ENCODE measurements around the gene SV2C. TPM values are rescaled to one million over a fixed set of nuclear protein-coding genes. Genes with fewer than 3 reads are reported as not detected.
A peak's percentile ranks its signal among the peaks of the same experiment; 100 is the strongest.

Gene SV2C
- total RNA-seq, 1 donor from 2014 or later = 0.32 TPM

DNA sequence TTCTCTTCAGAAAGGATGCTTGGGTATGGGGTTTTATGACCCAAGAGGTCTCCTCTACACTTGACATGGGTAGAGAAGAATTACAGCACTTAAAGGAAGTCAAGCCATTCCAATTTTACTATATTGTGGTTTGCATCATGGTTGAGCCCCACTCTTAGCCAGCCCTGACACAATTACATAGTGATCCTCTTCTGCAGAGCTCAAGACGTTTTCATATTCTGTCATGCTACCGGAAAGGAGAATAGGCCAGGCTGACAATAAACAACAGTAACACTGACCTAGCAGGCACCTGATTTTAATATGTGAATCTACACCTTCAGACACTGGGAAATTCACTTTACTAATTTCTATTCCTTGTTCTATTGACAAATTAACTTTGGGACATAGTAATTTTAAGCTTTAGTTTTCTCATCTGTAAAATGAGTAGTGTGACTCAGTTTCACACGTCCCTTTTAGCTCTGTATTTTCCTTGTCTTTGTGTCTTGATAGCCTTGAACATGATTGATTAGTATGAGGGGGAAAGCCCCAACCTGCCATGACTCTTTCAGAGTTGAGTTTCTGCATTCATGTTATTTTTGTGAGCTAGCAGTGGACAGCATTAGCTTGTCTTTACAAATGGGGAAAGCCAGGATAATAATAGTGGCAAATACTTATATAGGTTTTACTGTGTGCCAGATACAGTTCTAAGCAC is 83.8 kb downstream of the SV2C start:
- intact Hi-C loops (cut with DNase I) = no loop called here
- Histone ChIP-seq H3K27me3 (no peaks in the 10 kb centered on the region), H3K27ac (no peak overlapping the region), H3K9me3 (no peaks in the 10 kb centered on the region), H3K4me1 (no peaks in the 10 kb centered on the region), H3K4me3 (no peak overlapping the region), H3K36me3 (no peaks in the 10 kb centered on the region)
- ATAC-seq (no peak), DNase-seq (no peak)
- TF ChIP-seq, protein P1, sequence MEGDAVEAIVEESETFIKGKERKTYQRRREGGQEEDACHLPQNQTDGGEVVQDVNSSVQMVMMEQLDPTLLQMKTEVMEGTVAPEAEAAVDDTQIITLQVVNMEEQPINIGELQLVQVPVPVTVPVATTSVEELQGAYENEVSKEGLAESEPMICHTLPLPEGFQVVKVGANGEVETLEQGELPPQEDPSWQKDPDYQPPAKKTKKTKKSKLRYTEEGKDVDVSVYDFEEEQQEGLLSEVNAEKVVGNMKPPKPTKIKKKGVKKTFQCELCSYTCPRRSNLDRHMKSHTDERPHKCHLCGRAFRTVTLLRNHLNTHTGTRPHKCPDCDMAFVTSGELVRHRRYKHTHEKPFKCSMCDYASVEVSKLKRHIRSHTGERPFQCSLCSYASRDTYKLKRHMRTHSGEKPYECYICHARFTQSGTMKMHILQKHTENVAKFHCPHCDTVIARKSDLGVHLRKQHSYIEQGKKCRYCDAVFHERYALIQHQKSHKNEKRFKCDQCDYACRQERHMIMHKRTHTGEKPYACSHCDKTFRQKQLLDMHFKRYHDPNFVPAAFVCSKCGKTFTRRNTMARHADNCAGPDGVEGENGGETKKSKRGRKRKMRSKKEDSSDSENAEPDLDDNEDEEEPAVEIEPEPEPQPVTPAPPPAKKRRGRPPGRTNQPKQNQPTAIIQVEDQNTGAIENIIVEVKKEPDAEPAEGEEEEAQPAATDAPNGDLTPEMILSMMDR (IDR thresholded peaks at IDR 0.05) = no peak

- DNase-seq (no peak), ATAC-seq (no peak)
- Histone ChIP-seq H3K4me3 (no peak overlapping the region), H3K27ac (no peak overlapping the region), H3K4me1 (no peaks in the 10 kb centered on the region), H3K9me3 (no peaks in the 10 kb centered on the region), H3K36me3 (no peaks in the 10 kb centered on the region), H3K27me3 (no peaks in the 10 kb centered on the region)
- TF ChIP-seq, protein P1 (IDR thresholded peaks at IDR 0.05) = no peak
- intact Hi-C loops (cut with DNase I) = no loop called here
These were observed 86.1 kb downstream of the SV2C start for GRCh38 chr5:76169146-76169905.

DNA sequence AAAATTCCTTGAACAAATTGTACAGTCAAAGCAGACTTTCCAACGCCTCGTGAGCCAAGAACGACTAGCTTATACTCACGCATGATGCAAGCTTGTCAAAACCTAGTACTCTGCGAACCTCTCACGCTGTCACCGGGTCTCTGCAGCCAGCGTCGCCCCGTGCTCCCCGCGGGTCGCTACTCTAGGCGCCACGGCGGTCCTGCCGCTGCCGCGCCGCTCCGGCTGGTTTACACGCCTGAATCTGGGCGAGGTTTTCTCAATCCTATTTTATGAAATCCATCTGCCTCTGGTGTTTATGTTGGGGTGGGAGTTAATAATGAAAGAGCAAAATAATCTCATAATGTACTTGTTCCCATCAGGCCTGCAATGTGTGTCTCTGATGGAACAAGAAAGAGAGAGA is 90.9 kb downstream of the SV2C start:
- Histone ChIP-seq H3K4me1 (peaks cover 5% of the 10 kb centered on the region), H3K27me3 (no peaks in the 10 kb centered on the region), H3K27ac (no peak overlapping the region), H3K4me3 (no peak overlapping the region), H3K36me3 (no peaks in the 10 kb centered on the region), H3K9me3 (no peaks in the 10 kb centered on the region)
- no peak for DNase-seq
- TF ChIP-seq, protein P1 (IDR thresholded peaks at IDR 0.05) = no peak
- peak; percentile 57 for ATAC-seq
- intact Hi-C loops (cut with DNase I) = no loop called here

DNA sequence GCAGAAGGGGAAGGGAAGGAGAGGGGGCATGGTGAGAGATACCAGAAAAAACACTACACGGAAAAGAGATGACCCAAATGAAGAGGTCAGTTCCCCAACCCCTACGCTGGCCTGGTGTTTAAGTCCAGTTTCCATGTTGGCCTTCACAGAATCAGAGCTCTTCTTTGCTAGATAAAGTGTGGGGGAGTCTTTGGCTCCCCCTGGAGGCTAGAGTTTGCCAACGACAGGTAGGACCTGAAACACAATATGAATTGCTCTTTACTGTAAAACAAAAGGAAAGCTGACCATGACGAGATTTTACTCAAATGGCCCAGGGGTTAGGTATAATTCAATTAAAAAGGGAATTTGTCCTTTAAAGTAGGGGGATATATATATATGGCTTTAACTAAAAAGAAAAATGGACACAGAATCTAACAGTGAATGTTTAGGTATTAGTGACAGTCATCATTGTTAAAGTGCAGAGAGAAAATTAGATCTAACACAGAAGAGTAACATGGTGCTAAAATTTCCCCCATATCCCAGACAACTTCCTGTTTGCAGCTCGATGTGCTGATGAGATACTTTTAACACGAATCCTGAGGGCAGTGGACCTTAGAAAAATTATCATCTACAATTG is 92.0 kb downstream of the SV2C start:
- Histone ChIP-seq H3K27me3 (no peaks in the 10 kb centered on the region), H3K36me3 (no peaks in the 10 kb centered on the region), H3K4me3 (no peak overlapping the region), H3K27ac (no peak overlapping the region), H3K4me1 (peaks cover 5% of the 10 kb centered on the region), H3K9me3 (no peaks in the 10 kb centered on the region)
- intact Hi-C loops (cut with DNase I) = no loop called here
- ATAC-seq (peak; percentile 83), DNase-seq (no peak)
- TF ChIP-seq, protein P1 (IDR thresholded peaks at IDR 0.05) = peak; percentile 75

- intact Hi-C loops (cut with DNase I) = no loop called here
- no peak for DNase-seq
- peak; percentile 27 for ATAC-seq
- Histone ChIP-seq H3K36me3 (no peaks in the 10 kb centered on the region), H3K9me3 (no peaks in the 10 kb centered on the region), H3K4me3 (no peak overlapping the region), H3K27me3 (no peaks in the 10 kb centered on the region), H3K4me1 (peaks cover 5% of the 10 kb centered on the region), H3K27ac (no peak overlapping the region)
- TF ChIP-seq, protein P1 (IDR thresholded peaks at IDR 0.05) = no peak
These were observed 92.7 kb downstream of the SV2C start for GRCh38 chr5:76175821-76176403.
